GM12875 (cell line): ENCODE results near the gene CARMIL1.

Experiments used
- H3K4me3 ChIP-seq: one replicate; pipeline ENCODE4 v1.5.1; 2011; ENCODE audit warnings: low read depth, low read length, control low read depth
- CTCF ChIP-seq: IDR thresholded peaks from 2 replicates; pipeline ENCODE4 v1.5.1; 2011; ENCODE audit warnings: low read depth, mild to moderate bottlenecking, control low read depth, inconsistent platforms, low read length, moderate library complexity, borderline replicate concordance; ENCODE audit not compliant: insufficient read depth

Gene CARMIL1

GRCh38 chr6:25352285-25352684 is 73.1 kb downstream of the CARMIL1 start:
- no peak for TF ChIP-seq CTCF
- H3K4me3 ChIP-seq = no peak overlapping the region

DNA sequence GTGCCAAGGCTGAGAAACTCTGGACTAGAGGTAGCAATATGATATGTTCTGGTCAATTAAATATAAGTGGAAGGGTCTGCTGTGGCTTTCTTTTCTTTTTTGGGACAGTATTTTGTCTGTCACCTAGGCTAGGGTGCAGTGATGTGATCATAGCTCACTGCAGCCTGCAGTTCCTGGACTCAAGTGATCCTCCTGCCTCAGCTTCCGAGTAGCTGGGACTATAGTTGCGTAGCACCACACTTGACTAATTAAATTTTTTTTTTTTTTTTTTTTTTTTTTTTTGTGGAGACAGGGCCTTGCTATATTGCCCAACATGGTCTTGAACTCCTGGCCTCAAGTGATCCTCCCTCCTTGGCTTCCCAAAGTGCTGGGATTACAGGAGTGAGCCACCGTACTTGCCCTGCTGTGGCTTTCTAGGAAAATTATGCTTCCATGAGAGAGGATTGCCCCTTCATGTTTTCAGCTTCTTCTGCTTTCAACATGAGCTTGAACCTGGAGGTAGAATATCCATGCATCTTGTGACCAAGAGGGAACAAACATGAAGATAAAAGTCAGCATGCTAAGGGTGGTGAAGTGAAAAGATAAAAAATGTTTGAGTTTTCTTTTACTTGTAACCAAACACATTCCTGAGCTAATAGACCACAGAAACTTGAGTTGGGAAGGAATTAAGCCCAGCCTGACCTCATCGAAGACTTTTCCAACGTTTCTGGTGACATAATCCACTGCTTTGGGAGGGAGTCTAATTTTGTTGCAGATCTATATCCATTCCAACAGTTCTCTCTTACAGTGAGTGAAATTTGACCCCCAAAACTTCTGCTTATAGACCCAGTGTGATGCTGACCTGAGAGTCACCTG is 75.1 kb downstream of the CARMIL1 start:
- no peak for TF ChIP-seq CTCF
- no peak overlapping the region for H3K4me3 ChIP-seq

GRCh38 chr6:25359191-25359861 is 80.2 kb downstream of the CARMIL1 start:
- TF ChIP-seq CTCF = no peak
- no peak overlapping the region for H3K4me3 ChIP-seq

GRCh38 chr6:25359891-25360290 is 80.7 kb downstream of the CARMIL1 start:
- TF ChIP-seq CTCF = no peak
- no peak overlapping the region for H3K4me3 ChIP-seq

DNA sequence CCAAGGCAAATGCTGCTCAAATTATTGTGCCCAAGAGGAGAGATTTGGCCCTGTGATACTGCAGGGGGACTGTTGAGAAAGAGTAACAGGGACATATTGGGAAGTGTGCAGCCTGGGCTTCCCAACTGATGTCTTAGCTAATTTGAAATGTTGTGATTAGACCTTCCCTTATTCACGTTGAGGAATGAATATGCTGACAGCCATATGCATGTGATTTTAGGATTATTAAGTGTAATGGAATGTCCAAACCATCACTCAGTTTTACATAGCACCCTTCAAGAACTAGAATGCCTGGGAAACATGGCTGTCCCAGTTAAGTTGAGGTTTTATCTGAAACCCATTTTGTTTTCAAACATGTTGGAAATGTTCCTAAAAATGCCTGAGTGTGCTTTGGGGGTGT is 81.4 kb downstream of the CARMIL1 start:
- no peak for TF ChIP-seq CTCF
- H3K4me3 ChIP-seq = no peak overlapping the region

DNA sequence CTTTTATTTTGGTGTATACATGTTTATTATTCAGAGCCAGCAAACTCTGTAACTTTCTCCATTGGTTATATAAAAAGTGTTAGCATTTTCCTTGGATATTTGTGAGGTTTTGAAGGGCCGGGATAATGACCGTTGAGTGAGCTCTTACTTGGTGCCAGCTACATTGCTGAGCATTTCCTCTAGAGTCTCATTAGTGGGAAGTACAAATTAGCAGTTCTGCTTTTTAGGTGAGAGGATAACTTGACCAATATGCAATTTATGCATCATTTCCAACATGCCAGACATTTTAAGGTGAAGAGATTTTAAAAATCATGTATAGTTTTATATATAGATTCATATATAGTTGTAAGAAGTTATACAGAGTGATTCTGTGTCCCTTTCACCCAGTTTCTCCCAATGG is 84.3 kb downstream of the CARMIL1 start:
- H3K4me3 ChIP-seq = no peak overlapping the region
- TF ChIP-seq CTCF = no peak

DNA sequence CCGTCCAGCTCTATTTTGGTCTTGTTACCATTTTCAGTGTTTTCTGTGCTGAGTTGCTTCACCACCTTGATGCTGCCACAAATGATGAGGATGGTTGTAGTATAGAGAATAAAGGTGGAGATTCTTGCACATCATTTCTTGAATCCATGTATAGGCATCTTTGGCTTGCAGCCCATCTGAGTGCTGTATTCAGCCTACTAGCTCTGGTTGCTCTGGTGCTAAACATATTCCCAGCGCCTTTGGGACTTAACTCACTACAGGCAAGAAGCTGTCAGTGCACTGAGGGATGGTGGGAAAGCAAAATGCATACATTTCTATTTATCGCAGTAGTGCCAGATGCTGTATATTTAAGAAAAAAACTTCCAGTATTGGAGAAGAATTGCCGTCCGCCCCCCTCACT is 86.0 kb downstream of the CARMIL1 start:
- H3K4me3 ChIP-seq = no peak overlapping the region
- TF ChIP-seq CTCF = no peak
